HFF-Myc (cell line): ENCODE results near the gene TUT4.

ENCODE experiments used
- DNase-seq: peaks from one replicate; pipeline ENCODE4 v3.0.0-alpha.2; 2011; ENCODE audit warnings: low read depth; ENCODE audit errors: extremely low read depth
- H3K4me3 ChIP-seq: replicated peaks from 2 replicates; pipeline ENCODE4 v1.5.1; 2011; ENCODE audit warnings: low read depth, mild to moderate bottlenecking, control low read depth, low read length
- CTCF ChIP-seq: IDR thresholded peaks from 2 replicates; pipeline ENCODE4 v1.5.1; 2012; ENCODE audit warnings: mild to moderate bottlenecking, low read depth, low read length, control low read depth; ENCODE audit errors: missing control alignments

Gene TUT4

GRCh38 chr1:52558941-52559340, 6.0 kb upstream of the TUT4 start:
- H3K4me3 ChIP-seq: no peak overlapping the region
- no peak for TF ChIP-seq CTCF
- DNase-seq: no peak

- no peak for TF ChIP-seq CTCF
These were observed 3.9 kb upstream of the TUT4 start for GRCh38 chr1:52556641-52557360.

GRCh38 chr1:52554756-52555155, 1.9 kb upstream of the TUT4 start:
- no peak for TF ChIP-seq CTCF
- no peak overlapping the region for H3K4me3 ChIP-seq
- no peak for DNase-seq

More at GRCh38 chr1:52556641-52557360, 3.9 kb upstream of the TUT4 start:
- no peak for DNase-seq
- H3K4me3 ChIP-seq: no peak overlapping the region

GRCh38 chr1:52554267-52554640, 1.4 kb upstream of the TUT4 start:
- DNase-seq: no peak
- peak overlapping the region; percentile 88 for H3K4me3 ChIP-seq
- no peak for TF ChIP-seq CTCF

- H3K4me3 ChIP-seq: peak overlapping the region; percentile 88
- DNase-seq: peak; percentile 42
- TF ChIP-seq CTCF: no peak
These were observed 722 bp upstream of the TUT4 start for GRCh38 chr1:52553362-52554266.

GRCh38 chr1:52552236-52552504, 722 bp downstream of the TUT4 start:
- peak overlapping the region; percentile 88 for H3K4me3 ChIP-seq
- DNase-seq: no peak
- TF ChIP-seq CTCF: no peak
